Measurements from ENCODE around the gene INTS7.

The INTS7 gene

GRCh38 chr1:211942583-211942982, 92.8 kb downstream of the INTS7 start:
- TF ChIP-seq PATZ1 (CRISPR knock-in tag; IDR thresholded peaks at IDR 0.05; ENCODE audit: borderline replicate concordance) (no peak), ZNF565 (CRISPR knock-in tag; conservative IDR thresholded peaks at IDR 0.05; ENCODE audit: low read depth) (no peak), SNAI2 (CRISPR knock-in tag; IDR thresholded peaks at IDR 0.05) (no peak), GLIS3 (CRISPR knock-in tag; IDR thresholded peaks at IDR 0.05) (no peak), ESRRG (CRISPR knock-in tag; IDR thresholded peaks at IDR 0.05) (no peak), ISL1 (CRISPR knock-in tag; IDR thresholded peaks at IDR 0.05) (no peak), PPARA (CRISPR knock-in tag; IDR thresholded peaks at IDR 0.05; ENCODE audit: borderline replicate concordance) (no peak), ZFP3 (CRISPR knock-in tag; IDR thresholded peaks at IDR 0.05) (no peak), ZFP30 (CRISPR knock-in tag; IDR thresholded peaks at IDR 0.05) (no peak), TOX (CRISPR knock-in tag; IDR thresholded peaks at IDR 0.05; ENCODE audit: borderline replicate concordance) (no peak), ZNF70 (CRISPR knock-in tag; IDR thresholded peaks at IDR 0.05) (no peak), OSR1 (CRISPR knock-in tag; IDR thresholded peaks at IDR 0.05) (no peak), BACH2 (CRISPR knock-in tag; IDR thresholded peaks at IDR 0.05; ENCODE audit: borderline replicate concordance) (no peak), CSDC2 (CRISPR knock-in tag; IDR thresholded peaks at IDR 0.05) (no peak), TSHZ2 (CRISPR knock-in tag; IDR thresholded peaks at IDR 0.05) (no peak), RARB (CRISPR knock-in tag; IDR thresholded peaks at IDR 0.05) (no peak), ZC3H10 (CRISPR knock-in tag; IDR thresholded peaks at IDR 0.05) (no peak)
- TF ChIP-seq, protein P1, sequence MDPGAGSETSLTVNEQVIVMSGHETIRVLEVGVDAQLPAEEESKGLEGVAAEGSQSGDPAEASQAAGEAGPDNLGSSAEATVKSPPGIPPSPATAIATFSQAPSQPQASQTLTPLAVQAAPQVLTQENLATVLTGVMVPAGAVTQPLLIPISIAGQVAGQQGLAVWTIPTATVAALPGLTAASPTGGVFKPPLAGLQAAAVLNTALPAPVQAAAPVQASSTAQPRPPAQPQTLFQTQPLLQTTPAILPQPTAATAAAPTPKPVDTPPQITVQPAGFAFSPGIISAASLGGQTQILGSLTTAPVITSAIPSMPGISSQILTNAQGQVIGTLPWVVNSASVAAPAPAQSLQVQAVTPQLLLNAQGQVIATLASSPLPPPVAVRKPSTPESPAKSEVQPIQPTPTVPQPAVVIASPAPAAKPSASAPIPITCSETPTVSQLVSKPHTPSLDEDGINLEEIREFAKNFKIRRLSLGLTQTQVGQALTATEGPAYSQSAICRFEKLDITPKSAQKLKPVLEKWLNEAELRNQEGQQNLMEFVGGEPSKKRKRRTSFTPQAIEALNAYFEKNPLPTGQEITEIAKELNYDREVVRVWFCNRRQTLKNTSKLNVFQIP (CRISPR knock-in tag; IDR thresholded peaks at IDR 0.05; ENCODE audit: borderline replicate concordance, low read depth), result no peak
- TF ChIP-seq, protein P2, sequence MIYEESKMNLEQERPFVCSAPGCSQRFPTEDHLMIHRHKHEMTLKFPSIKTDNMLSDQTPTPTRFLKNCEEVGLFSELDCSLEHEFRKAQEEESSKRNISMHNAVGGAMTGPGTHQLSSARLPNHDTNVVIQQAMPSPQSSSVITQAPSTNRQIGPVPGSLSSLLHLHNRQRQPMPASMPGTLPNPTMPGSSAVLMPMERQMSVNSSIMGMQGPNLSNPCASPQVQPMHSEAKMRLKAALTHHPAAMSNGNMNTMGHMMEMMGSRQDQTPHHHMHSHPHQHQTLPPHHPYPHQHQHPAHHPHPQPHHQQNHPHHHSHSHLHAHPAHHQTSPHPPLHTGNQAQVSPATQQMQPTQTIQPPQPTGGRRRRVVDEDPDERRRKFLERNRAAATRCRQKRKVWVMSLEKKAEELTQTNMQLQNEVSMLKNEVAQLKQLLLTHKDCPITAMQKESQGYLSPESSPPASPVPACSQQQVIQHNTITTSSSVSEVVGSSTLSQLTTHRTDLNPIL (CRISPR knock-in tag; IDR thresholded peaks at IDR 0.05; ENCODE audit: low read depth), result no peak
- TF ChIP-seq, protein P3, sequence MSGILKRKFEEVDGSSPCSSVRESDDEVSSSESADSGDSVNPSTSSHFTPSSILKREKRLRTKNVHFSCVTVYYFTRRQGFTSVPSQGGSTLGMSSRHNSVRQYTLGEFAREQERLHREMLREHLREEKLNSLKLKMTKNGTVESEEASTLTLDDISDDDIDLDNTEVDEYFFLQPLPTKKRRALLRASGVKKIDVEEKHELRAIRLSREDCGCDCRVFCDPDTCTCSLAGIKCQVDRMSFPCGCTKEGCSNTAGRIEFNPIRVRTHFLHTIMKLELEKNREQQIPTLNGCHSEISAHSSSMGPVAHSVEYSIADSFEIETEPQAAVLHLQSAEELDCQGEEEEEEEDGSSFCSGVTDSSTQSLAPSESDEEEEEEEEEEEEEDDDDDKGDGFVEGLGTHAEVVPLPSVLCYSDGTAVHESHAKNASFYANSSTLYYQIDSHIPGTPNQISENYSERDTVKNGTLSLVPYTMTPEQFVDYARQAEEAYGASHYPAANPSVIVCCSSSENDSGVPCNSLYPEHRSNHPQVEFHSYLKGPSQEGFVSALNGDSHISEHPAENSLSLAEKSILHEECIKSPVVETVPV (CRISPR knock-in tag; IDR thresholded peaks at IDR 0.05), result no peak
- no peak for ATAC-seq

- ATAC-seq, result no peak
- TF ChIP-seq ZNF70 (CRISPR knock-in tag; IDR thresholded peaks at IDR 0.05), result no peak
- no peak for TF ChIP-seq ZNF565 (CRISPR knock-in tag; conservative IDR thresholded peaks at IDR 0.05; ENCODE audit: low read depth)
- no peak for TF ChIP-seq ZFP3 (CRISPR knock-in tag; IDR thresholded peaks at IDR 0.05)
- TF ChIP-seq SNAI2 (CRISPR knock-in tag; IDR thresholded peaks at IDR 0.05), result no peak
- TF ChIP-seq ARNTL (CRISPR knock-in tag; IDR thresholded peaks at IDR 0.05; ENCODE audit: borderline replicate concordance, low read depth), result no peak
- TF ChIP-seq ZFP30 (CRISPR knock-in tag; IDR thresholded peaks at IDR 0.05), result no peak
- TF ChIP-seq ESRRG (CRISPR knock-in tag; IDR thresholded peaks at IDR 0.05), result no peak
- TF ChIP-seq OSR1 (CRISPR knock-in tag; IDR thresholded peaks at IDR 0.05), result no peak
- TF ChIP-seq PPARA (CRISPR knock-in tag; IDR thresholded peaks at IDR 0.05; ENCODE audit: borderline replicate concordance), result no peak
- TF ChIP-seq GLIS3 (CRISPR knock-in tag; IDR thresholded peaks at IDR 0.05), result no peak
- TF ChIP-seq TCF4 (CRISPR knock-in tag; IDR thresholded peaks at IDR 0.05; ENCODE audit: borderline replicate concordance), result no peak
- no peak for TF ChIP-seq TSHZ2 (CRISPR knock-in tag; IDR thresholded peaks at IDR 0.05)
- TF ChIP-seq, protein P2 (CRISPR knock-in tag; IDR thresholded peaks at IDR 0.05; ENCODE audit: low read depth), result no peak
- no peak for TF ChIP-seq ISL1 (CRISPR knock-in tag; IDR thresholded peaks at IDR 0.05)
- TF ChIP-seq CSDC2 (CRISPR knock-in tag; IDR thresholded peaks at IDR 0.05), result no peak
- TF ChIP-seq TOX (CRISPR knock-in tag; IDR thresholded peaks at IDR 0.05; ENCODE audit: borderline replicate concordance), result no peak
- no peak for TF ChIP-seq RARB (CRISPR knock-in tag; IDR thresholded peaks at IDR 0.05)
- TF ChIP-seq, protein P1 (CRISPR knock-in tag; IDR thresholded peaks at IDR 0.05; ENCODE audit: borderline replicate concordance, low read depth), result no peak
These were observed 95.4 kb downstream of the INTS7 start for GRCh38 chr1:211939876-211940468.

Measured in SK-N-SH treated with all-trans-retinoic acid at 6 μM for 48 hours (cell line).